Liver (tissue), 9 donors: Measurements from ENCODE around the gene ALDOA. TPM values are rescaled to one million over a fixed set of nuclear protein-coding genes. Genes with fewer than 3 reads are reported as not detected.
"Not testable (repeated sequence)": the region's sequence is repeated elsewhere in the genome, so short reads cannot be mapped to it uniquely, and the experiment has no call there.

Source experiments
- DNase-seq: peaks from one replicate; pipeline ENCODE4 v3.0.0-alpha.2; 2017; ENCODE audit warnings: low spot score
- H3K27ac ChIP-seq, 2 donors: one replicate each; pipeline ENCODE4 v1.7.0; 2013; ENCODE audit warnings: inconsistent platforms in 2 of 2, low read length in 2 of 2, control low read depth in 1 of 2, low read depth in 1 of 2, mild to moderate bottlenecking in 1 of 2
- H3K27me3 ChIP-seq, 4 donors: one replicate each; pipeline versions ENCODE4 v1.6.1 to v1.7.0; 2013; ENCODE audit warnings: low read length in 3 of 4, inconsistent platforms in 1 of 4, mild to moderate bottlenecking in 1 of 4, moderate library complexity in 1 of 4; ENCODE audit not compliant: control insufficient read depth in 4 of 4, insufficient read depth in 4 of 4
- H3K36me3 ChIP-seq, 4 donors: one replicate each; pipeline versions ENCODE4 v1.6.1 to v1.7.0; 2013; ENCODE audit warnings: low read length in 3 of 4, mild to moderate bottlenecking in 3 of 4, low read depth in 1 of 4, moderate library complexity in 1 of 4; ENCODE audit not compliant: control insufficient read depth in 4 of 4, insufficient read depth in 3 of 4
- H3K4me1 ChIP-seq, 4 donors: one replicate each; pipeline versions ENCODE4 v1.6.1 to v1.7.0; 2013; ENCODE audit warnings: low read length in 3 of 4, mild to moderate bottlenecking in 3 of 4, moderate library complexity in 1 of 4; ENCODE audit not compliant: control insufficient read depth in 4 of 4, insufficient read depth in 4 of 4
- H3K4me3 ChIP-seq, 3 donors: one replicate each; pipeline versions ENCODE4 v1.6.1 to v1.7.0; 2013; ENCODE audit warnings: low read length in 3 of 3, control low read depth in 1 of 3, low read depth in 1 of 3, mild to moderate bottlenecking in 1 of 3
- H3K9ac ChIP-seq, 2 donors: one replicate each; pipeline ENCODE4 v1.7.0; 2013; ENCODE audit warnings: low read length in 2 of 2, mild to moderate bottlenecking in 2 of 2, moderate library complexity in 2 of 2, control low read depth in 1 of 2, low read depth in 1 of 2
- H3K9me3 ChIP-seq, 4 donors: one replicate each; pipeline versions ENCODE4 v1.6.1 to v1.7.0; 2013; ENCODE audit warnings: low read length in 3 of 4; ENCODE audit not compliant: control insufficient read depth in 4 of 4
- EGR1 ChIP-seq, 2 donors: IDR thresholded peaks; 2 replicates each; pipeline ENCODE4 v1.6.1; 2016 to 2018; ENCODE audit warnings: antibody characterized with exemption in 2 of 2, low read depth in 2 of 2
- FOXA1 ChIP-seq: IDR thresholded peaks from 2 replicates; pipeline ENCODE4 v1.6.1; 2016; ENCODE audit warnings: antibody characterized with exemption
- FOXA2 ChIP-seq: IDR thresholded peaks from 2 replicates; pipeline ENCODE4 v1.6.1; 2016; ENCODE audit warnings: antibody characterized with exemption
- GABPA ChIP-seq, 2 donors: IDR thresholded peaks in 1 of 2; conservative IDR thresholded peaks in 1 of 2; 2 replicates each; pipeline ENCODE4 v1.6.1; 2016; ENCODE audit warnings: antibody characterized with exemption in 2 of 2, mild to moderate bottlenecking in 1 of 2, moderate library complexity in 1 of 2
- HNF4A ChIP-seq, 2 donors: conservative IDR thresholded peaks; 2 replicates each; pipeline ENCODE4 v1.6.1; 2016; ENCODE audit warnings: antibody characterized with exemption in 2 of 2, mild to moderate bottlenecking in 2 of 2
- HNF4G ChIP-seq: IDR thresholded peaks from 2 replicates; pipeline ENCODE4 v1.6.1; 2016; ENCODE audit warnings: antibody characterized with exemption
- JUND ChIP-seq, 2 donors: IDR thresholded peaks; 2 replicates each; pipeline ENCODE4 v1.6.1; 2016; ENCODE audit warnings: antibody characterized with exemption in 2 of 2
- NR2F2 ChIP-seq: IDR thresholded peaks from 2 replicates; pipeline ENCODE4 v1.6.1; 2016; ENCODE audit warnings: antibody characterized with exemption
- RAD21 ChIP-seq, 2 donors: IDR thresholded peaks; 2 replicates each; pipeline ENCODE4 v1.6.1; 2016; ENCODE audit warnings: antibody characterized with exemption in 2 of 2, mild to moderate bottlenecking in 2 of 2
- RXRA ChIP-seq, 2 donors: IDR thresholded peaks; 2 replicates each; pipeline ENCODE4 v1.6.1; 2017 to 2018; ENCODE audit warnings: antibody characterized with exemption in 2 of 2, mild to moderate bottlenecking in 1 of 2
- SP1 ChIP-seq: IDR thresholded peaks from 2 replicates; pipeline ENCODE4 v1.6.1; 2018; ENCODE audit warnings: antibody characterized with exemption, mild to moderate bottlenecking
- TAF1 ChIP-seq: conservative IDR thresholded peaks from 2 replicates; pipeline ENCODE4 v1.6.1; 2016; ENCODE audit warnings: antibody characterized with exemption, mild to moderate bottlenecking
- YY1 ChIP-seq: IDR thresholded peaks from 2 replicates; pipeline ENCODE4 v1.6.1; 2016; ENCODE audit warnings: antibody characterized with exemption, mild to moderate bottlenecking
- WGBS: extraction: QIAGEN DNeasy Blood & Tissue Kit; methylation state at CpG from one replicate; pipeline ENCODE4 v1.1.7; 2013; 5-methylcytosine and 5-hydroxymethylcytosine counted together
- polyA plus RNA-seq, 2 donors: library from polyadenylated mRNA; stranded (reverse) in 1 of 2; unstranded in 1 of 2; fragments of 200-250 nt in 1 of 2; fragments of >200 nt in 1 of 2; fragmentation: Nextera tagmentation in 1 of 2; extraction: Ambion mirVana in 1 of 2; gene quantifications; one replicate each; pipeline versions ENCODE4 v1.2.1 to v1.2.3, GENCODE V29; 2013 to 2015
- total RNA-seq, 2 donors: library from RNA; depleted of rRNA; stranded (reverse); fragments of >200 nt; gene quantifications; one replicate each; pipeline ENCODE4 v1.2.3, GENCODE V29; 2014
- TF ChIP-seq, protein P1 (sequence below): IDR thresholded peaks from 2 replicates; pipeline ENCODE4 v1.6.1; 2016; ENCODE audit warnings: antibody characterized with exemption
- TF ChIP-seq, protein P2 (sequence below): fragments of 150-350 bp; IDR thresholded peaks from 2 replicates; pipeline ENCODE4 v1.5.1; 2017; ENCODE audit warnings: improper control_type of control experiment, low read depth, low read length; ENCODE audit not compliant: missing input control
- TF ChIP-seq, protein P3 (sequence below): IDR thresholded peaks from 2 replicates; pipeline ENCODE4 v1.6.1; 2016; ENCODE audit warnings: antibody characterized with exemption
- TF ChIP-seq, protein P4 (sequence below): IDR thresholded peaks from 2 replicates; pipeline ENCODE4 v1.6.1; 2016; ENCODE audit warnings: antibody characterized with exemption, mild to moderate bottlenecking
- TF ChIP-seq, protein P5 (sequence below): IDR thresholded peaks from 2 replicates; pipeline ENCODE4 v1.6.1; 2016; ENCODE audit warnings: antibody characterized with exemption
- donor health status: healthy.
- donor health status: healthy.
- donor health status: healthy.
- donor health status: healthy.
- donor health status: healthy.

The ALDOA gene
- total and polyA plus RNA-seq, 4 donors = 96.8 to 251 (median 121) TPM

DNA sequence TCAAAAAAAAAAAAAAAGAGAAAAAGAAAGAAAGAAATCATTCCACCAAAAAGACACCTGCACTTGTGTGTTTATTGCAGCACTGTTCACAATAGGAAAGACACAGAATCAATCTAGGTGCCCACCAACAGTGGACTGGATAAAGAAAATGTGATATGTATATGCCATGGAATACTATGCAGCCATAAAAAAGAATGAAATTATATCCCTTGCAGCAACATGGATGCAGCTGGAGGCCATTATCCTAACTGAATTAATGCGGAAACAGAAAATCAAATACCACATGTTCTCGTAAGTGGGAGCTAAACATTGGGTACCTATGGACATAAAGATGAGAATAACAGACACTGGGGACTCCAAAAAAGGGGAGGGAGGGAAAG lies 48.3 kb upstream of the ALDOA start:
- no peak for DNase-seq
- no peaks in the 10 kb centered on the region for H3K9me3 ChIP-seq
- H3K36me3 ChIP-seq = no peaks in the 10 kb centered on the region
- TF ChIP-seq, protein P1, sequence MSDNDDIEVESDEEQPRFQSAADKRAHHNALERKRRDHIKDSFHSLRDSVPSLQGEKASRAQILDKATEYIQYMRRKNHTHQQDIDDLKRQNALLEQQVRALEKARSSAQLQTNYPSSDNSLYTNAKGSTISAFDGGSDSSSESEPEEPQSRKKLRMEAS = no peak
- TF ChIP-seq SP1 (no peak), FOXA1 (no peak), JUND (IDR thresholded peaks at IDR 0.05) (no peak), HNF4G (no peak), HNF4A (conservative IDR thresholded peaks at IDR 0.05) (no peak), GABPA (IDR thresholded peaks at IDR 0.05 in 1 of 2, conservative IDR thresholded peaks at IDR 0.05 in 1 of 2) (no peak), RAD21 (IDR thresholded peaks at IDR 0.05) (no peak), YY1 (no peak), NR2F2 (no peak), FOXA2 (no peak), TAF1 (no peak), EGR1 (IDR thresholded peaks at IDR 0.05; ENCODE audit: low read depth in 2 of 2) (no peak), RXRA (IDR thresholded peaks at IDR 0.05) (no peak)
- TF ChIP-seq, protein P2, sequence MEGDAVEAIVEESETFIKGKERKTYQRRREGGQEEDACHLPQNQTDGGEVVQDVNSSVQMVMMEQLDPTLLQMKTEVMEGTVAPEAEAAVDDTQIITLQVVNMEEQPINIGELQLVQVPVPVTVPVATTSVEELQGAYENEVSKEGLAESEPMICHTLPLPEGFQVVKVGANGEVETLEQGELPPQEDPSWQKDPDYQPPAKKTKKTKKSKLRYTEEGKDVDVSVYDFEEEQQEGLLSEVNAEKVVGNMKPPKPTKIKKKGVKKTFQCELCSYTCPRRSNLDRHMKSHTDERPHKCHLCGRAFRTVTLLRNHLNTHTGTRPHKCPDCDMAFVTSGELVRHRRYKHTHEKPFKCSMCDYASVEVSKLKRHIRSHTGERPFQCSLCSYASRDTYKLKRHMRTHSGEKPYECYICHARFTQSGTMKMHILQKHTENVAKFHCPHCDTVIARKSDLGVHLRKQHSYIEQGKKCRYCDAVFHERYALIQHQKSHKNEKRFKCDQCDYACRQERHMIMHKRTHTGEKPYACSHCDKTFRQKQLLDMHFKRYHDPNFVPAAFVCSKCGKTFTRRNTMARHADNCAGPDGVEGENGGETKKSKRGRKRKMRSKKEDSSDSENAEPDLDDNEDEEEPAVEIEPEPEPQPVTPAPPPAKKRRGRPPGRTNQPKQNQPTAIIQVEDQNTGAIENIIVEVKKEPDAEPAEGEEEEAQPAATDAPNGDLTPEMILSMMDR = no peak
- TF ChIP-seq, protein P3, sequence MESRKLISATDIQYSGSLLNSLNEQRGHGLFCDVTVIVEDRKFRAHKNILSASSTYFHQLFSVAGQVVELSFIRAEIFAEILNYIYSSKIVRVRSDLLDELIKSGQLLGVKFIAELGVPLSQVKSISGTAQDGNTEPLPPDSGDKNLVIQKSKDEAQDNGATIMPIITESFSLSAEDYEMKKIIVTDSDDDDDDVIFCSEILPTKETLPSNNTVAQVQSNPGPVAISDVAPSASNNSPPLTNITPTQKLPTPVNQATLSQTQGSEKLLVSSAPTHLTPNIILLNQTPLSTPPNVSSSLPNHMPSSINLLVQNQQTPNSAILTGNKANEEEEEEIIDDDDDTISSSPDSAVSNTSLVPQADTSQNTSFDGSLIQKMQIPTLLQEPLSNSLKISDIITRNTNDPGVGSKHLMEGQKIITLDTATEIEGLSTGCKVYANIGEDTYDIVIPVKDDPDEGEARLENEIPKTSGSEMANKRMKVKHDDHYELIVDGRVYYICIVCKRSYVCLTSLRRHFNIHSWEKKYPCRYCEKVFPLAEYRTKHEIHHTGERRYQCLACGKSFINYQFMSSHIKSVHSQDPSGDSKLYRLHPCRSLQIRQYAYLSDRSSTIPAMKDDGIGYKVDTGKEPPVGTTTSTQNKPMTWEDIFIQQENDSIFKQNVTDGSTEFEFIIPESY = no peak
- TF ChIP-seq, protein P4, sequence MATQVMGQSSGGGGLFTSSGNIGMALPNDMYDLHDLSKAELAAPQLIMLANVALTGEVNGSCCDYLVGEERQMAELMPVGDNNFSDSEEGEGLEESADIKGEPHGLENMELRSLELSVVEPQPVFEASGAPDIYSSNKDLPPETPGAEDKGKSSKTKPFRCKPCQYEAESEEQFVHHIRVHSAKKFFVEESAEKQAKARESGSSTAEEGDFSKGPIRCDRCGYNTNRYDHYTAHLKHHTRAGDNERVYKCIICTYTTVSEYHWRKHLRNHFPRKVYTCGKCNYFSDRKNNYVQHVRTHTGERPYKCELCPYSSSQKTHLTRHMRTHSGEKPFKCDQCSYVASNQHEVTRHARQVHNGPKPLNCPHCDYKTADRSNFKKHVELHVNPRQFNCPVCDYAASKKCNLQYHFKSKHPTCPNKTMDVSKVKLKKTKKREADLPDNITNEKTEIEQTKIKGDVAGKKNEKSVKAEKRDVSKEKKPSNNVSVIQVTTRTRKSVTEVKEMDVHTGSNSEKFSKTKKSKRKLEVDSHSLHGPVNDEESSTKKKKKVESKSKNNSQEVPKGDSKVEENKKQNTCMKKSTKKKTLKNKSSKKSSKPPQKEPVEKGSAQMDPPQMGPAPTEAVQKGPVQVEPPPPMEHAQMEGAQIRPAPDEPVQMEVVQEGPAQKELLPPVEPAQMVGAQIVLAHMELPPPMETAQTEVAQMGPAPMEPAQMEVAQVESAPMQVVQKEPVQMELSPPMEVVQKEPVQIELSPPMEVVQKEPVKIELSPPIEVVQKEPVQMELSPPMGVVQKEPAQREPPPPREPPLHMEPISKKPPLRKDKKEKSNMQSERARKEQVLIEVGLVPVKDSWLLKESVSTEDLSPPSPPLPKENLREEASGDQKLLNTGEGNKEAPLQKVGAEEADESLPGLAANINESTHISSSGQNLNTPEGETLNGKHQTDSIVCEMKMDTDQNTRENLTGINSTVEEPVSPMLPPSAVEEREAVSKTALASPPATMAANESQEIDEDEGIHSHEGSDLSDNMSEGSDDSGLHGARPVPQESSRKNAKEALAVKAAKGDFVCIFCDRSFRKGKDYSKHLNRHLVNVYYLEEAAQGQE = no peak
- TF ChIP-seq, protein P5, sequence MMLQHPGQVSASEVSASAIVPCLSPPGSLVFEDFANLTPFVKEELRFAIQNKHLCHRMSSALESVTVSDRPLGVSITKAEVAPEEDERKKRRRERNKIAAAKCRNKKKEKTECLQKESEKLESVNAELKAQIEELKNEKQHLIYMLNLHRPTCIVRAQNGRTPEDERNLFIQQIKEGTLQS = no peak
- H3K27me3 ChIP-seq = peaks cover 0 to under 1% (median 0%) of the 10 kb centered on the region in 4 donors
- peaks cover 2 to 8% (median 4%) of the 10 kb centered on the region in 4 donors for H3K4me1 ChIP-seq
- no peak overlapping the region for H3K27ac ChIP-seq
- no peak overlapping the region for H3K4me3 ChIP-seq
- no peak overlapping the region for H3K9ac ChIP-seq
- WGBS = 94% methylated on average over 2 of the region's 2 CpGs

DNA sequence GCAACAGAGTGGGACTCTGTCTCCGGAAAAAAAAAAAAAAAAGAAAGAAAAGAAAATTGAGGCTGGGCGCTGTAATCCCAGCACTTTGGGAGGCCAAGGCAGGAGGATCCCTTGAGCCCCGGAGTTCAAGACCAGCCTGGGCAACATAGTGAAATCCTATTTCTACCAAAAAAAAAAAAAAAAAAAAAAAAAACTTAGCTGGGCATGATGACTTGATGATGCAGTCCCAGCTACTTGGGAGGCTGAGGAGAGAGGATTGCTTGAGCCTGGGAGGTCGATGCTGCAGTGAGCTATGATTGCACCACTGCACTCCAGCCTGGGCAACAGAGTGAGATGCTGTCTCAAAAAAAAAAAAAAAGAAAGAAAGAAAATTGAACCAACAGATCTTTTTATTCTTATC lies 47.6 kb upstream of the ALDOA start:
- 84% methylated on average over 4 of the region's 4 CpGs for WGBS
- H3K27ac ChIP-seq = not testable (repeated sequence)

More for the DNA sequence above, 47.6 kb upstream of the ALDOA start:
- H3K36me3 ChIP-seq, DNase-seq, H3K9ac ChIP-seq, H3K27me3 ChIP-seq, H3K9me3 ChIP-seq, H3K4me1 ChIP-seq, H3K4me3 ChIP-seq: not testable (repeated sequence)
